Kidney (tissue), 14 donors: ENCODE measurements around the gene CXorf38. TPM values are rescaled to one million over a fixed set of nuclear protein-coding genes. Genes with fewer than 3 reads are reported as not detected.

Source experiments
- DNase-seq, 5 donors: peaks; one replicate each; pipeline ENCODE4 v3.0.0-alpha.2; 2013 to 2020
- FAIRE-seq: peaks from 2 replicates; lab custom pipeline; 2012; peaks lifted over from hg19 to GRCh38; lab: Jason Lieb, UNC
- H3K27ac ChIP-seq, 2 donors: one replicate each; pipeline ENCODE4 v1.7.0; 2013; ENCODE audit warnings: low read depth in 2 of 2, low read length in 2 of 2, inconsistent platforms in 1 of 2
- H3K27me3 ChIP-seq: one replicate; pipeline ENCODE4 v1.7.1; 2013; ENCODE audit warnings: low read length, inconsistent platforms; ENCODE audit not compliant: control insufficient read depth, insufficient read depth
- H3K36me3 ChIP-seq, 3 donors: one replicate each; pipeline versions ENCODE4 v1.7.0 to v1.7.1; 2013; ENCODE audit warnings: low read length in 3 of 3, control low read depth in 1 of 3, inconsistent platforms in 1 of 3; ENCODE audit not compliant: insufficient read depth in 3 of 3, control insufficient read depth in 2 of 3
- H3K4me1 ChIP-seq, 3 donors: one replicate each; pipeline versions ENCODE4 v1.7.0 to v1.7.1; 2013; ENCODE audit warnings: low read length in 3 of 3, inconsistent platforms in 1 of 3, low read depth in 1 of 3; ENCODE audit not compliant: control insufficient read depth in 2 of 3, insufficient read depth in 2 of 3
- H3K4me3 ChIP-seq, 3 donors: one replicate each; pipeline versions ENCODE4 v1.7.0 to v1.8.1; 2013; ENCODE audit warnings: low read length in 3 of 3, control low read depth in 1 of 3, inconsistent platforms in 1 of 3
- H3K9ac ChIP-seq, 3 donors: one replicate each; pipeline versions ENCODE4 v1.7.0 to v1.7.1; 2013; ENCODE audit warnings: low read length in 3 of 3, control low read depth in 1 of 3, inconsistent platforms in 1 of 3
- H3K9me3 ChIP-seq, 3 donors: one replicate each; pipeline versions ENCODE4 v1.7.0 to v1.7.1; 2013; ENCODE audit warnings: low read length in 3 of 3, control low read depth in 1 of 3, inconsistent platforms in 1 of 3; ENCODE audit not compliant: control insufficient read depth in 2 of 3, insufficient read depth in 1 of 3
- CTCF ChIP-seq: IDR thresholded peaks from 3 replicates; pipeline ENCODE4 v1.5.1; 2012; ENCODE audit warnings: mild to moderate bottlenecking, moderate library complexity, borderline replicate concordance; ENCODE audit not compliant: insufficient read depth; ENCODE audit errors: extremely low read depth
- intact Hi-C: fragments of 100-400 bp; cut with DNase I; formaldehyde crosslinking; loops from one replicate; pipeline ENCODE4 v1.11.1; 2022
- polyA plus RNA-seq: library from polyadenylated mRNA; stranded (reverse); fragments of 350-450 nt; fragmentation: Illumina TruSeq; extraction: RNeasy Lipid Tissue Mini Kit (QIAGEN cat#74804); gene quantifications from one replicate; pipeline ENCODE4 v1.2.3, GENCODE V29; 2014; ENCODE audit warnings: low read depth, low replicate concordance; ENCODE audit not compliant: insufficient read depth
- total RNA-seq: library from RNA; stranded (reverse); fragmentation: NEBNext Ultra II Directional; extraction: Animal tissue kit (Norgen Biotek cat#: 25700); gene quantifications from one replicate; pipeline ENCODE4 v1.2.1, GENCODE V29; 2021
- donor health status: control.
- donor health status: control.
- donor health status: control.
- donor health status: control.
- donor health status: control.
- donor health status: DM: yes; HTN: yes; CAD: no.
- donor health status: Normal renal cell carcinoma (clear cell type).

CXorf38 gene
- total and polyA plus RNA-seq, 2 donors from 2014 or later: 6.3 to 19.3 TPM

- Histone ChIP-seq H3K9me3 (no peaks in the 10 kb centered on the region), H3K9ac (no peak overlapping the region), H3K4me1 (peaks cover 0 to 2% (median 2%) of the 10 kb centered on the region in 3 donors), H3K27me3 (peaks cover 3% of the 10 kb centered on the region), H3K4me3 (no peak overlapping the region), H3K27ac (no peak overlapping the region), H3K36me3 (no peaks in the 10 kb centered on the region)
- DNase-seq: no peak
- no peak for TF ChIP-seq CTCF
- no peak for FAIRE-seq
- intact Hi-C loops: no loop called here
These were observed 68.2 kb downstream of the CXorf38 start for GRCh38 chrX:40579141-40579540.

- Histone ChIP-seq H3K9ac (no peak overlapping the region), H3K27ac (no peak overlapping the region), H3K36me3 (no peaks in the 10 kb centered on the region), H3K27me3 (peaks cover under 1% of the 10 kb centered on the region), H3K4me3 (no peak overlapping the region), H3K9me3 (no peaks in the 10 kb centered on the region), H3K4me1 (peaks cover 0 to 2% (median 2%) of the 10 kb centered on the region in 3 donors)
- no peak for DNase-seq
- intact Hi-C loops: no loop called here
- FAIRE-seq: no peak
- no peak for TF ChIP-seq CTCF
These were observed 69.2 kb downstream of the CXorf38 start for GRCh38 chrX:40578039-40578695.

Other genes starting within 250 kb of the CXorf38 start
- gene ATP6AP2, start 66.6 kb downstream of the CXorf38 start, total RNA-seq: 143 TPM
- 164 TPM for gene ATP6AP2, start 66.6 kb downstream of the CXorf38 start, polyA plus RNA-seq
- gene MPC1L, start 24.1 kb downstream of the CXorf38 start, total RNA-seq: not detected
- not detected for gene MPC1L, start 24.1 kb downstream of the CXorf38 start, polyA plus RNA-seq
- 53.7 TPM for gene MED14, start 88.0 kb upstream of the CXorf38 start, total RNA-seq
- 5.9 TPM for gene MED14, start 88.0 kb upstream of the CXorf38 start, polyA plus RNA-seq